ENCODE results near the gene OTUD3.

The OTUD3 gene

DNA sequence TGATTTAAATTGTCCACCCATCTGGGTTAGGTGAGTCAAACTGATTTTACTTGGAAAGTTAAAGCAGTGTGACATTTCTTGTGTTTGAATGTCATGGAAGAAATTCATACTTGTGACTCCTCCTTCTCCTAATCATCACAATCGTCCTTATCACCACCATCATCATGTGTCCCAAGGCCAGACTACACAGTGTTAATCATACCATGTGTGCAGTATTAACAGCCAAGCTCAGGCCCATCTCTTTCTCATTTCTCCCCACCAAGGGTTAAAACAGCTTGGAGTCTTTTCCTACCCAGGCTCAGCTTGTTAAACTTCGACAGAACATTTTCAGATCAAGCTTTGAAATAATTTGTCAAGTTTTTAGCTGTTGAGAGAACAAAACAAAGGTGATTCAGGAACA, 63.7 kb downstream of the OTUD3 start:
- Histone ChIP-seq H3K27ac (ENCODE audit: low read depth, low read length) (no peak overlapping the region), H3K4me3 (ENCODE audit: low read length) (no peak overlapping the region), H3K36me3 (ENCODE audit: control insufficient read depth, insufficient read depth, low read length) (no peaks in the 10 kb centered on the region), H3K4me1 (ENCODE audit: control insufficient read depth, insufficient read depth, low read length) (no peaks in the 10 kb centered on the region), H3K27me3 (ENCODE audit: control insufficient read depth, insufficient read depth, low read length) (no peaks in the 10 kb centered on the region), H3K9ac (ENCODE audit: low read length) (no peak overlapping the region)

DNA sequence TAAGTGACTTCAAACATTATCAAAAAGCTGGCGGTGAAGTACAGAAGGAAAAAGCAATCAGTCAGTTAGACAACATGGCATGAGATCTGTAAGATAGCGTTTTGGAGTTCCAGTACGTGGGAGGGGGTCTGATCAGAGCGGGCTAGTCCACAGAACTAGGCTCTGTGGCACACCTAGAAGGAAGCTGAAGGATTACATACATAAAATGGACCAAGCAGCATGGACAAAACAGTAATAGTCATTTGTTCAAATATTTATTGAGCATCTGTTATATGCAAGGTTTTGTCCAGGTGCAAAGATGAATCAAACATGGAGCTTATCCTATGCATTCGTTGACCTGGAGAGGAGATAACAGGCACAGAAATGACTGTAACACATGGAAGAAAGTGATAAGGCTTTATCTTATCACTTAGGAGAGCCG, 64.1 kb downstream of the OTUD3 start:
- no peaks in the 10 kb centered on the region for H3K36me3 ChIP-seq (ENCODE audit: control insufficient read depth, insufficient read depth, low read length)
- no peak overlapping the region for H3K4me3 ChIP-seq (ENCODE audit: low read length)
- no peaks in the 10 kb centered on the region for H3K4me1 ChIP-seq (ENCODE audit: control insufficient read depth, insufficient read depth, low read length)
- no peak overlapping the region for H3K9ac ChIP-seq (ENCODE audit: low read length)
- no peak overlapping the region for H3K27ac ChIP-seq (ENCODE audit: low read depth, low read length)
- H3K27me3 ChIP-seq (ENCODE audit: control insufficient read depth, insufficient read depth, low read length): no peaks in the 10 kb centered on the region

DNA sequence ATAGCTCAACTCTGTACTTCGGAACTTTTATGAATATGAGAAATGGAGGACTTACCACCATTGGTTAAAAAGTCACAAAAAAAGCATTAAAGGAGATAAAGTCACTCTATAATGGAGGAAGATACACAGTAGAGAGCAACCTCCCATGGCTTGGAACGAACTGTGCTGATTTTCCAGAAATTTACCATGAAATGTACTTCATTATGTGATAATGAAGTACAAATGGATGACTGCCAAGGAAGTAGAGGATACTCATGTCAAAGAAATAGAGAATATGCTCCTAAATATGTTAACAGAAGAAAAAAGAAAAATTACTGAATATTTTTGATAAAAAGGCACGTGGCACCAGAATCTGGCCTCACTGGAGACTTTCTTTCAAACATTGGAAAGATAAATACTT, 64.8 kb downstream of the OTUD3 start:
- Histone ChIP-seq H3K27me3 (ENCODE audit: control insufficient read depth, insufficient read depth, low read length) (no peaks in the 10 kb centered on the region), H3K4me1 (ENCODE audit: control insufficient read depth, insufficient read depth, low read length) (no peaks in the 10 kb centered on the region), H3K4me3 (ENCODE audit: low read length) (no peak overlapping the region), H3K36me3 (ENCODE audit: control insufficient read depth, insufficient read depth, low read length) (no peaks in the 10 kb centered on the region), H3K9ac (ENCODE audit: low read length) (no peak overlapping the region), H3K27ac (ENCODE audit: low read depth, low read length) (no peak overlapping the region)

DNA sequence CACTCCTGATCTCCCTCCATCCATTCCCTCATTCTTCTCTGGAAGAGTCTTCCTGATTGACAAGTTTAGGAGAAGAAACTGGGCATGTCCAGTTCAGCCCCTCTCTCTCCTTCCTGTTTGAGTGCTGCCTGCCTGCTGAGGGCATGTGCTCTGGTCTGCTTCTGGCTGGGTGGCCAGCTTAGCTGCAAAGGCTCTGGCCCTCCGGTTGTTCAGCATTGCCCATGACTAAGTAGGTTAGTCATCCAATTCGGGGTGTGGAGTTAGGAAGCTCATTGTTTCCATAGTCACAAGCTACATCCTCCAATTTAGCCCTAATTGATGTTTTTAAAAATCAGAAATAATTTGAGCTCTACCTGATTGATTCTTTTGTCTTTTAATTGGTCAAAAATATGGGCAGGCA, 66.8 kb downstream of the OTUD3 start:
- H3K27ac ChIP-seq (ENCODE audit: low read depth, low read length): no peak overlapping the region
- H3K9ac ChIP-seq (ENCODE audit: low read length): no peak overlapping the region
- no peak overlapping the region for H3K4me3 ChIP-seq (ENCODE audit: low read length)
- H3K4me1 ChIP-seq (ENCODE audit: control insufficient read depth, insufficient read depth, low read length): no peaks in the 10 kb centered on the region
- no peaks in the 10 kb centered on the region for H3K36me3 ChIP-seq (ENCODE audit: control insufficient read depth, insufficient read depth, low read length)
- no peaks in the 10 kb centered on the region for H3K27me3 ChIP-seq (ENCODE audit: control insufficient read depth, insufficient read depth, low read length)

DNA sequence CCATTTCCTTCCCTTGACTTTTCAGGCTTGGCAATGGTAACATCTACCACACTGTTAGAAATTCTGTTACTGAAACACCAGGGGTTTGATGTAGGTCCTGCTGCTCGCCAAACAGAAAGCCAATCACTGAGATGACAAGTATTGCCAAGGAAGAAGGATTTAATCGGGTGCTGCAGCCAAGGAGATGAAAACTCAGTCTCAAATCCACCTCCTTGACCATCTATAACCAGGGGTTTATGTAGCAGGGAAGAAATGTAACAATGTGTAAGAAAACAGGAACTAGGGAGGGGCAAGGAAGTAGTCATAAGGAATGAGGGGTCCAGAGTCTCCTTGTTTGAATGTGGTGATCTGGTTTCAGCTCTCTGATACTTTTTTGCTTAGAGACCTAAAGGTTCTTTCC, 71.9 kb downstream of the OTUD3 start:
- Histone ChIP-seq H3K36me3 (ENCODE audit: control insufficient read depth, insufficient read depth, low read length) (no peaks in the 10 kb centered on the region), H3K27ac (ENCODE audit: low read depth, low read length) (no peak overlapping the region), H3K4me3 (ENCODE audit: low read length) (no peak overlapping the region), H3K27me3 (ENCODE audit: control insufficient read depth, insufficient read depth, low read length) (no peaks in the 10 kb centered on the region), H3K9ac (ENCODE audit: low read length) (no peak overlapping the region), H3K4me1 (ENCODE audit: control insufficient read depth, insufficient read depth, low read length) (no peaks in the 10 kb centered on the region)

DNA sequence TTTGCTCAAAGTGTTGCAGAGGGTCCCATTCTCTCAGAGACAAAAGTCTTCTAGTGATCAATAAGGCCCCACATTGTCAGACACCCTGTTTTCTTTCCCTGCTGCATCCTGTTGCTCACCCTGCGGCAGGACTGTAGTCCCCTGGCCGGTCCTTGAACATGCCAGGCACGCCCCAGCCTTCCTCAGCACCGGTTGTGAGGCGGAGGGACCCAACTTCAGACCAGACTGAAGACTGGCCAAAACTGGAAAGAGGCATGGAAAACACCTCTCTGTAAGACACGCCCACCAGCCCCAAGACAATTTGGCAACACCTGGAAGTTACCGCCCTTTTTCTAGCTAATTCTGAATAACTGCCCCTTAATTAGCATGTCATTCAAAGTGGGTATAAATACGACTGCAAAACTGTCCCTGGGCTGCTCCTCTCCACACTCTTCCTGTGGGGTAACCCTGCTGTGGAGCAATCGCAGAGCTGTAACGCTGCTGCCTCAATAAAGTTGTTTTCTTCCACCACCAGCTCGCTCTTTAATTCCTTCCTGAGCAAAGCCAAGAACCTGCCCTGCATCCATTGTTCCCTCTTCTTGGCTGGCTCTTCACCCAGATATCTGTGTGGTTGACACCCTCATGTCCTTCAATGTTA, 73.5 kb downstream of the OTUD3 start:
- Histone ChIP-seq H3K27me3 (ENCODE audit: control insufficient read depth, insufficient read depth, low read length) (no peaks in the 10 kb centered on the region), H3K4me1 (ENCODE audit: control insufficient read depth, insufficient read depth, low read length) (no peaks in the 10 kb centered on the region), H3K4me3 (ENCODE audit: low read length) (no peak overlapping the region), H3K9ac (ENCODE audit: low read length) (no peak overlapping the region), H3K36me3 (ENCODE audit: control insufficient read depth, insufficient read depth, low read length) (no peaks in the 10 kb centered on the region), H3K27ac (ENCODE audit: low read depth, low read length) (no peak overlapping the region)

DNA sequence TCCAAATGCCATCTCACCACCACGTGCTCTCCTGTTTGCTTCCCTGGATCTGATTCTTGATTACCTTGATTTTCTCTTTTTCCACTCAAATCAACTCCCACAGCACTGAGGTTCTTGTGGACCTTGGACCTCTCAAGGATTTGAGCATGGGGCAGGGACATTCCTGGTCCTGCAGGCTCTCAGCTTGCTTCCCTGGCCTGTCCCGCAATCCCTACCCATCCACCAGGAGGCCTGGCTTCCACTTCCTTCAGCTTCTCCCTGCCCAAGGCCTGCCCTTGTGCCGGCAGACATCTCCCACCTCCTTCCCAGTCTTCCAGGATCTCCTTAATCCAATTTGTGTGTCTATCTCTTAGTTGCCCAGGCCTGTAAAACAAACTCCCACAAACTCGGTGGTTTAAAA, 75.6 kb downstream of the OTUD3 start:
- Histone ChIP-seq H3K27ac (ENCODE audit: low read depth, low read length) (no peak overlapping the region), H3K4me3 (ENCODE audit: low read length) (no peak overlapping the region), H3K4me1 (ENCODE audit: control insufficient read depth, insufficient read depth, low read length) (no peaks in the 10 kb centered on the region), H3K9ac (ENCODE audit: low read length) (no peak overlapping the region), H3K36me3 (ENCODE audit: control insufficient read depth, insufficient read depth, low read length) (no peaks in the 10 kb centered on the region), H3K27me3 (ENCODE audit: control insufficient read depth, insufficient read depth, low read length) (no peaks in the 10 kb centered on the region)

DNA sequence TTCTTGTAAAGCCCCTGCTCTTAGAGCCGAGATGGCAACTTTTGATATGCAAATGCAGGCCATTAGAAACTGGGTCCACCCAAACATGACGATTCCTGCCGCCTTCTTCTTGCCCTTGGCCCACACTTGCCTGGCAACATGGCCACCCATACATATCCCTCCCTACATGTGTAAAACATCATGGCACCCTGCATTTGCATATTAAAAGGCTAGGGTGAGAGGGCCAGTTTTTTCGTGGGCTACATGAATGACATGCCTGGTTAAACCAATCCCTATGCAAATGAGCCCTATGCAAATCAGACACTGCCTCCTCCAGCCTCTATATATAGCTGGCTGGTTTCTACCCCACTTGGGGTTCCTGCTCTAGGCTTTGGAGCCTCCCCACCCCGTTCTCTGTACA, 78.4 kb downstream of the OTUD3 start:
- Histone ChIP-seq H3K27me3 (ENCODE audit: control insufficient read depth, insufficient read depth, low read length) (no peaks in the 10 kb centered on the region), H3K27ac (ENCODE audit: low read depth, low read length) (no peak overlapping the region), H3K4me3 (ENCODE audit: low read length) (no peak overlapping the region), H3K4me1 (ENCODE audit: control insufficient read depth, insufficient read depth, low read length) (no peaks in the 10 kb centered on the region), H3K9ac (ENCODE audit: low read length) (no peak overlapping the region), H3K36me3 (ENCODE audit: control insufficient read depth, insufficient read depth, low read length) (no peaks in the 10 kb centered on the region)
